ENCODE results near the gene PDE7B.

PDE7B gene

DNA sequence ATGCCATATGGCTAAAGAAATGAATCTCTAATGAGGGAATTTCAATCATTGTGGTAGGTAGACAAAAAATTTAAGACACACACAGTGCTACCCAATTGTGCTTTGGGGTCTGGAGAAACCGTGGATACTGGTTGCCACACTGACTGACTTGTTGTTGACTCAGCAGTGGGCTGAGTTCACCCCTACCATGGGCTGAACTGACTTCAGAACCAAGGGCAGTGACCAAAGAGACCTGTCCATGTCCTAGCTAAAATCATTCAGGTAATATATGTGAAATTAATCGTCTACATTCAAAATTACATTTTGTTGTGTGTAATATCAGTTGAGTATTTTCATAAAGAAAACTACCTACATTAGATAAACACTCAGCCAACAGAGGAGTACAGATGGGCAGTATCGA, 131.6 kb downstream of the PDE7B start:
- in situ Hi-C loops (cut with MboI; ENCODE audit: low sequenced_read_pairs) = no loop called here

DNA sequence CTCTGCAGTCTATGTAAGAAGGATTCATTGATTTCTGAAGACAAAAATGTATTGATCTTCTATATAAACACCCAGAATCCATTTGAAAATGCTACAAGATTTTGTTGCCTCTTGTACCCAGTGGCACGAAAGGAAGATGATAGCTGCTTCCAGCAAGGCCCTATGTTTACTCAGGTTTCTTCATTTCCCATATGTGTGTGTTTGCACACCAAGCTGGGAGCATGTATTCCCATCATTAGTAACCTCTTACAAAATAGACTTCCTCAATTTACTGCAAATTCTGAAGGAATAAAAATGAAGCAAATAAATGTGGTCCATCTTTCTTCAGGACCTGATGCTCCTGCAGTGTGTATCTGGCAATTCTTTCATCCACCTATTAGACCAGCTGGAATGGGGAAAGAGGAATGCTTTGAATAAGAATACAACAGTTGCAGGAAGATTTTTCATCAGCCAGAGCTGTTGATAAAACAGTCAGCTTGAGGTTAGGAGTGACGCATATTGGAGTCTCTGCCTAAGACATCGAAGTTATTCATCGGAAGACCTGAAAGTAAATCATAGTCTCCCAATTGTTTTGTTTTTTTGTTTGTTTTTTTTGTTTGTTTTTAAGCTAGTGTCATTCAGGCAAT, 132.3 kb downstream of the PDE7B start:
- in situ Hi-C loops (cut with MboI; ENCODE audit: low sequenced_read_pairs) = no loop called here

DNA sequence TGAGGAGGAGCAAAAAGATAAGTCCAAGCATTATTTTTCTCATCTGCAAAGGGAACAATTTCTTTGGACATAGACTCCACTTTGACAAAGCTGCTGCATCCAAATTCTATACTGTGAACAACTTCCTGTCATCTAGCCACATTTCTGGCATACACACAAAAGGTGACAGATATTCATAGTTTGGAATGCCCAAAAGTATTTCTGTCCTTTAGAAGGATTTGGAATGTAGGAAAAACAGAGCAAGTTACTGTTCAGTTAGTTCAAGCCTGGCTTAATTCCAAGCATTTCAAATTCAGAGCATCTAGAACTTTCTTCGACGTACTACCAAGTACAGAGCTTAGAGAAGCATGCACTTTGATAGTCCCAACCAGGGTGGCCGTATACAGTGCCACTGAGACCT, 134.0 kb downstream of the PDE7B start:
- in situ Hi-C loops (cut with MboI; ENCODE audit: low sequenced_read_pairs) = no loop called here

DNA sequence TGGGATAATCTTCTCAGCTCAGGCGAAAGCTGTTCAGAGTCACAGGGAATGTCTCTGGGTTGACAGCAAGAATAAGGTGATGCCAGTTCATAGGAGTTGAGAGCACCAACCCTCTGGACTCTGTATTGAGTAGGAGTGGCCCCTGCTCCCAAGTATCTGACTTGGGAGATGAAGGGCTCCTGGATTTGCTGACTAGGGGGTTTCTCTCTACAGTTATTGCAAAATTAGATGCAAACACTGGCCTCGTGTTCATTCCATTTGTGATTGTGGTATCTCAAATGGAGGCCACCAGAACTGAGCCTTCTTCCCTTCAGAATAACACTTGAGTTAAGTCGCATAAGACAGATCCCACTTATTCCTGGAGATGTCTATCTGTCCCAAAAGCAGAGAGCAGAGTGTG, 135.7 kb downstream of the PDE7B start:
- in situ Hi-C loops (cut with MboI; ENCODE audit: low sequenced_read_pairs) = no loop called here

DNA sequence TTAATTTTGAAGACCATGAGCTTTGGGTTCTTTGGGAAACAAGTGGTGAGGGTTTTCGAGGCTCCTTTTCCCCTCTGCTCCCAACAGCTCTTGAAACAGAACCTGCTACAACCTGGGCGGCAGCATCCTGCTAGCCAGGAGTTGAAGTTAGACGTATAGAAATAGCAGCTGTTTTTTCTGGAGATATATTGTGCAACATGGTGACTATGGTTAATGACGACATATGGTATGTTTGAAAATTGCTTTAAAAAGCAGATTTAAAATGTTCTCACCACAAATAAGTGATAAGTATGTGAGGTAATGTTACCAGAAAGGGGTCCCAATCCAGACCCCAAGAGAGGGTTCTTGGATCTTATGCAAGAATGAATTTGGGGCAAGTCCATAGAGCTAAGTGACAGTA, 138.9 kb downstream of the PDE7B start:
- in situ Hi-C loops (cut with MboI; ENCODE audit: low sequenced_read_pairs) = no loop called here

DNA sequence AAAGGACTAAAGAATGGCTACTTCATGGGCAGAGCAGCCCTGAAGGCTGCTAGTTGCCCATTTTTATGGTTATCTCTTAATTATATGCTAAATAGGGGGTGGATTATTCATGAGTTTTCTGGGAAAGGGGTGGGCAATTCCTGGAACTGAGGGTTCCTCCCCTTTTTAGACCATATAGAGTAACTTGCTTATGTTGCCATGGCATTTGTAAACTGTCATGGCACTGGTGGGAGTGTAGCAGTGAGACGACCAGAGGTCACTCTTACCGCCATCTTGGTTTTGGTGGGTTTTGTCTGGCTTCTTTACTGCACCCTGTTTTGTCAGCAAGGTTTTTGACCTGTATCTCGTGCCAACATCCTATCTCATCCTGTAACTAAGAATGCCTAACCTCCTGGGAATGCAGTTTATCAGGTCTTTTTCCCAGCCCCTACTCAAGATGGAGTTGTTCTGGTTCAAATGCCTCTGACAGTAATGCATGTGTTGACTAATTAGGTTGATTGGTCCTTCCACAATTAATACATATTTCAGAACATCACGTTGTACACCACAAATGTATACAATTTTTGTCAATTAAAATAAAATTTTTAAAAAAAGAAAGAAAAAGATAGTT, 139.5 kb downstream of the PDE7B start:
- in situ Hi-C loops (cut with MboI; ENCODE audit: low sequenced_read_pairs) = no loop called here

DNA sequence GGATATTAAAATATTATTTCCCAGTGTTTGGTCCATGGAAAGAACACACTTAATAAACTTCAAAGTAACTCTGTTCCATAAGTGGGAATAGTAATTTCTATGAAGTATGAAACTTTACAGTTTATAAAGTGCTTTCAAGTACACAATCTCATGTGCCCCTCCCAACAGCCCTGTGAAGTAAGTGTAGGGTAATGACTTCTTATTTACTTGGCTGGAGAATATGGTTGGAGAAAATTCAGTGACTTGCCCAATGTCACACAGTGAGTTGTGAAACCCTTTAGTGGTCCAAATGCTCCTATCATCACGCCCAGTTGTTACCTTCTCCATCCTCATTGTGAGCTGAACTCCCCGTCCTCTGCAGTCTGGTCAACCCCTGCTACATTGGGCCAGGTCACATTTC, 141.2 kb downstream of the PDE7B start:
- in situ Hi-C loops (cut with MboI; ENCODE audit: low sequenced_read_pairs) = no loop called here

DNA sequence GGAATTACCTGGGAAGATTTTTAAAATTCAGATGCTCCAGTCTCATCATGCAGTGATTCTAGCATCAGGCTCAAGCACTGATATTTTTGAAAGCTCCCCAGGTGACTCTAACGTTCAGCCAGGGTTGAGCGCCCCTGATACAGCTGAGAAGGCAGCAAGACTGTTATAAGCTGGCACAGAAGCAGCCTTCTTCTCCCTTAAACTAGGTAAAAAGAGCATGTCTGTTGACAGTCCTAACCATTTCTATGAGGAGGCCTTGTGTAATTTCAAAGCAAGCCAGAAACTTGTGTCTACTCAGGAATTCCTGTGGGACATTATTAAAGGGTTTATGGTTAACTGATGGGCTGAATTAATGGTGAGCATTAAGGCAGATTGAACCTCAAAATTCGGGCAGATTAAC, 141.9 kb downstream of the PDE7B start:
- in situ Hi-C loops (cut with MboI; ENCODE audit: low sequenced_read_pairs) = no loop called here

DNA sequence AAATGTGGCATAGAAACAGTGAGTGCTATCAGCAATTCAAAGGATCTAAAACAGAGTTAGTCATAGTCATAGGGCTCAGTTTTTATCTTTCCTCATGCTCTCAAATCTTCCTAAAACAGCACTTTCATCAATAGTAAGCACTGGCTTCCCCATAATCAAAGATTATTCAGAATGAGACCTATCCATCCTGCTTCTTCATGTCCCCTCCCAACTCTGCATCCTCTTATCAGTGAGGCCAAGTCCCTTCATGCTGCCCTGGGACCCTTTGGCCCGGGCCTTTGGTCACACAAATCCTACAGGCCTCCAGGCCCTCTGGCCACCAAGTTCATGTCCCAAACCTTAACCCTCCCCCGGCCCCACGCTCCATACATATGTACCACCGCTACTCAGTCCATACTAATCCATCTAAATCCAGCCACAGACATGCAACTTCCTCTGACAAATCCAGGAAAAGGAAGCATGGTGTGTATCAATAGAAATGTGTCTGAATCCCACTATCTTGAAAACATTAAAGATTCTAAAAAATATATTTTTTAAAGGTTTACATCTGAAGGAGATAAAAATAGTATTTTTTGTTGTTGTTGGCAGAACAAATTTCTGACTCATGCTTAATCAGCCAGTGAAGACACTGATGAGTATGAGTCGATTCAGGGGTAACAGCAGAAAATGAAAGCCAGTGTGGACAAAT, 143.5 kb downstream of the PDE7B start:
- in situ Hi-C loops (cut with MboI; ENCODE audit: low sequenced_read_pairs) = no loop called here

DNA sequence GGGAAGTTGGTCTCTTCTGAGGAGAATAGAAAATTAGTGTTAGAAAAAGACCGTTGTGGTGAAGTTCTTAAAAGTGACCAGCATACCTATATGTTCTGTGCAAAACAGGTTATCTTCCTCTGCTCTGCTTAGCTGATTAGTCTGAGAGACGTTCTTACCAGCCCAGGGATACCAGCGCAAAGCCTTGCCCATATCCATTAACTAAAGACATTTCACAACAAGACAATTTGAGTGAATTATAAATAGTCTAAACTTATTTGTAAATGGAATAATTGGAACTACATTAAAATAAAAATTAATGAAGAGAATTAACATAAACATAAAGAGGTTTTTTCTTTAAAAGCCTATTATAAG, 144.0 kb downstream of the PDE7B start:
- in situ Hi-C loops (cut with MboI; ENCODE audit: low sequenced_read_pairs) = no loop called here

DNA sequence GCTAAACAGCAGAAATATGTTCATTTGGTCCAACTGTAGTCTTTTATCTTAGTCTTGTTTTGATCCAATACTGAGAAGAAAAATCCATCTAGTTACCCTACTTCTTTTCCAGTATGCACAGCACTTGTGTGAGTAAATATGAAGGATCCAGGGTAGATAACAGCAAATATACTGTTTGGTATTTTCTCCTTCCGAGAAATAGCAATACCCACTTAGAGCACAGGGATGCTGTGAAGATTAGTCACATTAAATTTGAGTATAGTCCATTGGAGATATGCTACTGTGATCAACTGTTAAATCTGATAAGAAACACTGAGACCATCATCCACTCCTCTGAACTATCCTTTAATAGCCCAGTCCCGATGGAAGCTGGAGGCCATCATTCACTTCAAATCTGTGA, 145.2 kb downstream of the PDE7B start:
- in situ Hi-C loops (cut with MboI; ENCODE audit: low sequenced_read_pairs) = no loop called here

DNA sequence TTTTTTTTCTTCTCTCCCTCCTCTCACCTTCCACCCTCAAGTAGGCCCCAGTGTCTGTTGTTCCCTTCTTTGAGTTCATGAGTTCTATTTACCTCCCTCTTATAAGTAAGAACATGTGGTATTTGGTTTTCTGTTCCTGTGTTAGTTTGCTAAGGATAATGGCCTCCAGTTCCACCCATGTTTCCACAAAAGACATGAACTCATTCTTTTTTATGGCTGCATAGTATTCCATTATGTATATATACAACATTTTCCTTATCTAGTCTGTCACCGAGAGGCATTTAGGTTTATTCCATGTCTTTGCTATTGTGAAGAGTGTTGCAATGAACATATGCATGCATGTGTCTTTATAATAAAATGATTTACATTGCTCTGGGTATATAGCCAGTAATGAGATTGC, 147.9 kb downstream of the PDE7B start:
- in situ Hi-C loops (cut with MboI; ENCODE audit: low sequenced_read_pairs) = no loop called here

DNA sequence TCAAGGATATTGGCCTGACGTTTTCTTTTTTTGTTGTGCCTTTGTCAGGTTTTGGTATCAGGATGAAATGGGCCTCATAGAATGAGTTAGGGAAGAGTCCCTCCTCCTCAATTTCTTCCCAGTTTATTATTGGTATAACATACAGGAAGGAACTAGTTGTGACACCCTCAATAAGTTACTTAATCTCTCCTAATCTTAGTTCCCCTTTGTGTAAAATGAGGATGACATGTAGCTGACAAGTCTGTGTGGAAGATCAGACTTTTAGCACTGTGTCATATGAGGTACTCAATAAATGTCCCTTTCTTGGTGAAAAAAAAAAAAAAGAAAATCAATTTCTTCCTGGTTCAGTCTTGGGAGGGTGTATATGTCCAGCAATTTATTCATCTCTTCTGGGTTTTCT, 155.8 kb downstream of the PDE7B start:
- in situ Hi-C loops (cut with MboI; ENCODE audit: low sequenced_read_pairs) = no loop called here

DNA sequence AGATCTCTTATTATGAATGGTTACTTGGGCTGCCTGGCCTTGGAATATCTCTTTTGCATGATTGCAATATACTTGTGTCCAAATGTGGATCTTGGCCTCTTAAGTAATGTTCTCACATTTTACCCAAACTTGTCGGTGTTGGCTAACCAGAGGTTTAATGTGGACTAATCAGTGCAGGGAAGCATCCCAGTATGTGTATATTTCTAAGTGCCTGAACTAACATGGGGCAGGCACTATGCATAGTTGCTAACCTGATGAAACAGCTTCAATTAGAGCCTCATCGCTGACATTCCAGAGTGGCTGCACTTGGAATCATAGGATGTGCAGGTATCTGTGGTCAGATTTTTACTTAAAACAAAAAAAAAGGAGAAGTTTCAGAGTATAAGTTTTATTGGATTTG, 160.0 kb downstream of the PDE7B start:
- in situ Hi-C loops (cut with MboI; ENCODE audit: low sequenced_read_pairs) = no loop called here

DNA sequence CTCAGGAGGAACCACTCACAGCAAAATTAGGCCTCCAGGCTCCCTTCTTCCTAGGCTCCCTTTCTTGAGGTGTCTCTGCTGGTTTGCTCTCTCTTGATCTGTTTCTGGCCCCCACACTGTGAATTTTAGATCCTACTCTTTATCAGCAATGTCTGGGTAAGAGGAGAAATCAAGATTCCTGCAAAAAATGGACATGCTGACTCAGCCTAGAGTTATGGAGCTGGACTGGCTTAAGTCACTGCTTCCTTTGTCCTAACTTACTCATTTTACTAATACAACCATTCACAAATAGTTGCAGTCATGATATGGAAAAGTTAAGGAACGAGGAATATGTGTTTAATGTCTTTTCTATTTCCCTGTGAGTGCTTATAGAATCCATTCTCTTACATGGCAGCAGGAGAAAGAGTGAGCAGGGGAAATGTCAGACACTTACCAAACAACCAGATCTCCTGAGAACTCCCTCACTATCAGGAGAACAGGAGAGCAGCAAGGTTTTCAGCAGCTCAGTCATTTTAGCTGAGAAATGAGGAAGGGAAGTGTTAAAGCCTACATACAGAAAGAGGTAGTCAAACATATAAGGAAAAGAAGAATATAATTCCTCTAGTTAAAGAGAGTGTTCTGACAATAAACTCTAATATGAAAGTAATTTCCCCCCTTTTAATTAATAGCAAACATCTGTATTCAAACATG, 160.8 kb downstream of the PDE7B start:
- in situ Hi-C loops (cut with MboI; ENCODE audit: low sequenced_read_pairs) = no loop called here

DNA sequence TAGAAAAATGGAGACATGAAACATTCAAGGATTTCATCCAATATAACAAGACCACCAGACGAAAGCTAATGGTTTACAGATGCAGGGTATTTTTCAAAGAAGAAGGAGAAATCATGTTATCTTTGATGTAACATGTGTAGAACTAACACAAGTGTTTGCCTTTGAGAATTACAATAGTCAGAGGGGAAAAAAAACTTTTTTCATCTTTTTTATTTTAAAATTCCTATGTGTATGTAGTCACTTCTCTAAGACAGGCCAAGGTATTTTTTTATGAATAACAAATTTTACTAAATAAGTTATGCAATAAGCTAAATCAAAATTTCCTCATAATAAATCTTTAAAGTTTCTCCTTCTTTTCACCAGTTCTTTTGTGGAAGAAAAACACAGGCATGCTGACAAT, 161.4 kb downstream of the PDE7B start:
- in situ Hi-C loops (cut with MboI; ENCODE audit: low sequenced_read_pairs) = no loop called here

DNA sequence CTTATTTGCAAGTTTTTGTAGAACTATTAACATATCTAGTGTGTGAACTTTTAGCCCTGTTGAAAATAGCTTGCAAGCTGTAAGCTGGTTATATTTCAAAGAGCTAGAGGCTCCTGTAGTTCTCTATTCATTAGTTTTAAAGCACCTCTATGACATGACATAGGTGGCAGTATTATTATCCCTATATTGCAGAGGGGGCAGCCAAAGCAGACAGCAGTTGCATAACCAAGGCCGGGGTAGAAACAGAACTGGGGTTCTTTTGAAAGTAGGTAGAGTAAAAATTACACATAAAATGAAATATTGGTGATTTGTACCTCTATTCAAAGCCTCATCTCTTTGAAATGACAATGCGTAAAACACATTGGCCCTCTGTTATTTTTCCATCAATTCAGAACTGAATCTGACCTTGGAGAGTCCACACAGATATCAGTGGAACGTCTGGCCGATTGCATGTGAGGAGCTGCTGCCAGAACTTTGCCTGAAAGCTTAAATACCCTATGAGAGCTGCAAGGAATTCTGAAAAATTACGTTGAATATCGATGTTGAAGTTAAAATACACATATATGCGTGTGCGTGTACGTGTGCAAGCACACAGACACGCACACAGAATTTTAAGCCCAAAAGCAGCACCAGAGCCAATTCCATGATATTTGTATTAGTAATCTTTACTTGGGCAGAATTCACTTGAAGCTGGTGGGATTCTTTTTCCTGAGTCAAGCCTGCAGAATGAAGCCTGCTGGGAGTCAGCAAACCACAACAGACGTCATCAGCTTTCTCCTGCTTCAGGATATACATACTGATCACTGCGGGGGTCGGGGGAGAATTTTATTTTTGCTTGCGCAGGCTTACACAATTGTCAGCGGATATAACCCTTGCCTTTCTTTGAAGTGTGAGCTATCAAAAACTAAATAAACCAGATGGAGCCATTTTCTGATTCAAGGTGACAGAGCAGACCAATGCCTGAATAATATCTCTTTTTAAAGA, 163.2 kb downstream of the PDE7B start:
- in situ Hi-C loops (cut with MboI; ENCODE audit: low sequenced_read_pairs) = no loop called here

DNA sequence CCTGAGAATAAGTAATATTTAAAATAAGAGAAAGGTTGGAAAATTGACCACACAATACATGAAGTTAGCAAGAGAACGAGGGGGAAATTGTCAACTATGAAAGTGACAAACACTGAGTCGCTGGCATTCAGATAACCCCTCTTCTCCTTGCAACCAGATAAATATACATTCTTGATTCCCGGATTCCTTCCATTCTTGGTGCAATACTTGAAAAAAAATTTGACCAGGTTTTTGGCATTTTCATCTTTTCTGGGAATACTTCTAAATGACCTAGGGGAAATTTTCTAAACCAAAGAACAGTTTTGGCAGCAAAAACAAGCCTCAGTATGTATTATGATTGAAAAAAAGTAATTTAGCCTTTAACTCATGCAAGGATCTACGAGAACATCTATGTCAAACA, 164.0 kb downstream of the PDE7B start:
- in situ Hi-C loops (cut with MboI; ENCODE audit: low sequenced_read_pairs) = no loop called here

DNA sequence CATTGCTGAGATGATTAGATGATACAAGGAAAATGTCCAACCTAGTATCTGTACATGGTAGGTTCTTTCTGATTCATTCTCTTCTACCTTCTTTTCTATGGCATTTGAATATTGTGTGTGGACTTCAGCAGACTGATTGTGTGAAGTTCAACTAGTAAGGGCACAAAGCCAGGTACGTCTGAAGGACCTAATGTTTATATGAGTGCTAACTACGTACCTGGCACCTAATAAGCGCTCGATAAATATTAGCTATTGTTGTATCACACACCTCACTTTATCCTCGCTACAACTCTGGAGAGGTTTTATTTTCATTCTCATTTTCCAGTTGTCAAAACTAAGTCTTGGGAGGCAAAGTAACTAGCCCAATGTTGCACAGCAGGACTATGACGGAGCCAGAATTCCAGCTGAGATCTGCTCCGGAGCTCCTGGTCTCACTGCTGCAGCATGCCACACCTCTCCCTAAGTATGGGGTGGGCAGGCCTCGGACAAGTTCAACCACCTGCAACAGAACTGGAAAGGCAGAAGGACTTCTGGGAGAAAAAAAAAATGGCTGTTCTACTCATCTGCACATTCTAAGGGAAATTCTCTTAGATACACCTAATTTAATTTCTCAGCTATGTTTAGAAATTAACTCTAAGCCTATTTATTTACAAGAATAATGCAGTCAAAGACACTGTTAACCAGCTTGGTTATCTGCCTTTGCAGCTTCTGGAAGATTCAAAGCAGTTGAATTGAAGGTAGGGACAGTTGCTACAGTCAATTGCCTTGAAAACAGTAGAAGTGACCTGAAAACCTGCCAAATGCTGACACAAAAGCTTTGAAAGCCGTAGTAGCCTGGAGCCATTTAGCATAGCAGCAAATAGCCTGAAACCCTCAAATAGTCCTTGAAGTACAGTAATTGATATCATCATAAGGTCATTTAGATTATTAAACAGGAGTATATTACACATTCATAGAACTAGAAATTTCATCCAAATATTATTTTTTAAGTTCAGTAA, 165.0 kb downstream of the PDE7B start:
- in situ Hi-C loops (cut with MboI; ENCODE audit: low sequenced_read_pairs) = no loop called here

DNA sequence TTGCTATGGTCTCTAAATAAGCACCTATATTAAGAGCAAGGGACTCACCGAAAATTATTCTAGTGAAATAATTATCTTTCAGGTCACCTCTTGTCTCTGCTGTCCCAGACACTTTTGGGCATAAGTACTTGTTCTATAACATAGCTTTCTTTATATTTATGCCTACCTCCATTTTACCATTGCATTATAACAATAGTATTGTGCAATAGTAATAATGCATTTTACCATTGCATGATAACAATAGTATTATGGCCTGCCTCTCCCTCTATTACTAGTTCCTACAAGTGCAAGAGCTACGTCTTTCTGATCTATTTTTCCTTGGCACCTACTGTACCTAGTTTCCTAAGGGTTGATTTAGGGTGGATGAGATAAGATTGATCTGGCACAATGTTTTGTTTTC, 169.2 kb downstream of the PDE7B start:
- in situ Hi-C loops (cut with MboI; ENCODE audit: low sequenced_read_pairs) = no loop called here

Data from hTERT RPE-1 (cell line).